ENCODE data around the gene AKNA. TPM values are rescaled to one million over a fixed set of nuclear protein-coding genes. Genes with fewer than 3 reads are reported as not detected.

Gene AKNA
- total and polyA plus RNA-seq, 2 experiments from 2014 or later = 6.6 to 13.8 TPM

DNA sequence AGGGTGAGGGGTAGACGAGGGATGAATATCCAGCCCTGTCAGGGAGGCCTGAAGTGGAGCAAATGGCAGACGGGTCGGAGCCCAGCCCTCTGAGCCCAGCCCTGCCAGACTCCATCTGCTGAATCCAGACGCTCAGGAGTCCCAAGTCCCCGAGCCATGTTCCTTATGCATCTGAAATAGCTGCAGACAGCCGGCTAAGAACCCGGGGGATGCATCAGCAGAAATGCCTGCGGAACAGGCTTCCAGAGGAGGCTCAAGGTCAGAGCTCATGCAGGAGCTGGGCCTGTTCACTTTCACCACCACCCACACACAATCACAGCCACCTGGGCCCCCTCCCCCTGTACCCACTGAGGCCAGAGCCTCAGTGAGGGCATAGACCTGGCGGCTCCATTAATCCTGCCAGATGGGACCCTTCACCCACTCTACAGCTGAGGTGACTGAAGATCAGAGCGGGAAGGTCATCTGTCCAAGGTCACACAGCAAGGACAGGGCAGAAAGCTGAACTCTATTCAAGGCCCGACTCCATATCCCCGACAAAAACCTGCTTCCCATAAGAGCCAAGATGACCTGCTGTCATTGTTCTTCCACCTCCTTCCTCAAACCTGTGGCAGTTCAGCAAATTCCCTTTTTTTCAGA, 24.4 kb upstream of the AKNA start:
- TF ChIP-seq EZH2 (IDR thresholded peaks at IDR 0.05; ENCODE audit: borderline replicate concordance) (no peak), EZH2phosphoT487 (IDR thresholded peaks at IDR 0.05; ENCODE audit: low read depth, severe bottlenecking, unreplicated experiment) (no peak)
- 73% methylated on average over 12 of the region's 12 CpGs for WGBS (ENCODE audit: low lambda C conversion rate, missing lambda C conversion rate)

DNA sequence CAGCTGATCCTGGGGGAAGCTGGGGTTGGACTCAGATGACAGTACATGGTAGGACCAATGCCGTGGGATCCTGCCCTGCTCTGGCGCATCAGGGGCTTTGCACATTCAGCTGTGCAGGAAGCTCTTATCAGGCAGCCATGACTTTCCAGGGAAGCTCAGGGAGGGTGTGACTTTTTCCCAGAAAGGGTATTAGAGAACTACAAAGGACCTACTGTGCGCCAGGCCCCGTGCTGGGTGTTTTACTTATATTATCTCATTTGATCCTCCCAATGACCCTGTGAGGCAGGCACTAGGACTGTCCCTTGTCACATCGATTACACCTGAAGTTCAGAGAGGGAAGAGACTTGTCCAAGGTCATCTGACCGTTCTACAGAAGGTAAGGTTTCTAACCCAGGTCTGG, 23.7 kb upstream of the AKNA start:
- H4K20me1 ChIP-seq (ENCODE audit: insufficient read depth, poor library complexity, severe bottlenecking) = no peaks in the 10 kb centered on the region
- H3K36me3 ChIP-seq (replicated peaks; ENCODE audit: insufficient read depth, low read depth) = no peaks in the 10 kb centered on the region
- H2AFZ ChIP-seq = no peak overlapping the region
- no peak overlapping the region for H3K27ac ChIP-seq
- no peaks in the 10 kb centered on the region for H3K9me2 ChIP-seq (replicated peaks; ENCODE audit: insufficient read depth)
- no peak overlapping the region for H3K4me2 ChIP-seq
- no peak overlapping the region for H3K4me3 ChIP-seq
- peaks cover 2% of the 10 kb centered on the region for H3K4me1 ChIP-seq (ENCODE audit: insufficient read depth)
- TF ChIP-seq EZH2phosphoT487 (IDR thresholded peaks at IDR 0.05; ENCODE audit: low read depth, severe bottlenecking, unreplicated experiment) = no peak
- TF ChIP-seq, protein P1, sequence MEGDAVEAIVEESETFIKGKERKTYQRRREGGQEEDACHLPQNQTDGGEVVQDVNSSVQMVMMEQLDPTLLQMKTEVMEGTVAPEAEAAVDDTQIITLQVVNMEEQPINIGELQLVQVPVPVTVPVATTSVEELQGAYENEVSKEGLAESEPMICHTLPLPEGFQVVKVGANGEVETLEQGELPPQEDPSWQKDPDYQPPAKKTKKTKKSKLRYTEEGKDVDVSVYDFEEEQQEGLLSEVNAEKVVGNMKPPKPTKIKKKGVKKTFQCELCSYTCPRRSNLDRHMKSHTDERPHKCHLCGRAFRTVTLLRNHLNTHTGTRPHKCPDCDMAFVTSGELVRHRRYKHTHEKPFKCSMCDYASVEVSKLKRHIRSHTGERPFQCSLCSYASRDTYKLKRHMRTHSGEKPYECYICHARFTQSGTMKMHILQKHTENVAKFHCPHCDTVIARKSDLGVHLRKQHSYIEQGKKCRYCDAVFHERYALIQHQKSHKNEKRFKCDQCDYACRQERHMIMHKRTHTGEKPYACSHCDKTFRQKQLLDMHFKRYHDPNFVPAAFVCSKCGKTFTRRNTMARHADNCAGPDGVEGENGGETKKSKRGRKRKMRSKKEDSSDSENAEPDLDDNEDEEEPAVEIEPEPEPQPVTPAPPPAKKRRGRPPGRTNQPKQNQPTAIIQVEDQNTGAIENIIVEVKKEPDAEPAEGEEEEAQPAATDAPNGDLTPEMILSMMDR (IDR thresholded peaks at IDR 0.05; ENCODE audit: poor library complexity) = no peak
- no peak for TF ChIP-seq EZH2 (IDR thresholded peaks at IDR 0.05; ENCODE audit: borderline replicate concordance)
- DNase-seq (ENCODE audit: low spot score) = no peak
- no peaks in the 10 kb centered on the region for H3K79me2 ChIP-seq
- H3K9me3 ChIP-seq (ENCODE audit: low read depth) = no peaks in the 10 kb centered on the region
- 92% methylated on average over 6 of the region's 6 CpGs for WGBS (ENCODE audit: low lambda C conversion rate, missing lambda C conversion rate)
- no peaks in the 10 kb centered on the region for H3K27me3 ChIP-seq

More for the DNA sequence above, 24.4 kb upstream of the AKNA start:
- no peaks in the 10 kb centered on the region for H3K36me3 ChIP-seq (replicated peaks; ENCODE audit: insufficient read depth, low read depth)
- no peak overlapping the region for H3K4me3 ChIP-seq
- no peak for DNase-seq (ENCODE audit: low spot score)
- H3K27ac ChIP-seq = no peak overlapping the region
- no peaks in the 10 kb centered on the region for H3K79me2 ChIP-seq
- no peaks in the 10 kb centered on the region for H3K27me3 ChIP-seq
- H2AFZ ChIP-seq = no peak overlapping the region
- H3K9me2 ChIP-seq (replicated peaks; ENCODE audit: insufficient read depth) = no peaks in the 10 kb centered on the region
- H4K20me1 ChIP-seq (ENCODE audit: insufficient read depth, poor library complexity, severe bottlenecking) = no peaks in the 10 kb centered on the region
- no peak overlapping the region for H3K4me2 ChIP-seq
- no peaks in the 10 kb centered on the region for H3K9me3 ChIP-seq (ENCODE audit: low read depth)
- peaks cover 3% of the 10 kb centered on the region for H3K4me1 ChIP-seq (ENCODE audit: insufficient read depth)

DNA sequence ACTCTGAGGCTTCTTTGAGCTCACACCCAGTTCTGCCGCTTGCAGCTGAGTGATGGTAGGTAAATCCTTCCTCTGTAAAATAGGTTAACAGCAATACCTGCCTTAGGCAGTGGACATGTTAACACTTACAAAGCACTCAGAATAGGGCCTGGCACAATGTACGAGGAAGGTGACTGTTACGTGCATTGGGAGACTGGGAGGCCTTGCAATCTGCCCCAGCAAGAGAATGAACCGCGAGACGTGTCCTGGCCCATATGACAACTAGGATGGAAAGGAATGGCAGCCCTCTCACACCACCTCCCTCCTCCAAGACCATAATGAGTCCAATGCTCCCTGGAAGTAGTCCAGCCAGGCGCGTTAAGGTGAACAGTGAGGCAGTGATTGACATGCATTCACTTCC, 23.1 kb upstream of the AKNA start:
- Histone ChIP-seq H3K27ac (no peak overlapping the region), H3K27me3 (no peaks in the 10 kb centered on the region), H3K4me2 (no peak overlapping the region), H3K9me2 (replicated peaks; ENCODE audit: insufficient read depth) (no peaks in the 10 kb centered on the region), H3K4me3 (no peak overlapping the region), H2AFZ (no peak overlapping the region), H3K36me3 (replicated peaks; ENCODE audit: insufficient read depth, low read depth) (no peaks in the 10 kb centered on the region), H3K4me1 (ENCODE audit: insufficient read depth) (peaks cover 2% of the 10 kb centered on the region), H3K9me3 (ENCODE audit: low read depth) (no peaks in the 10 kb centered on the region), H3K79me2 (no peaks in the 10 kb centered on the region), H4K20me1 (ENCODE audit: insufficient read depth, poor library complexity, severe bottlenecking) (no peaks in the 10 kb centered on the region)
- TF ChIP-seq EZH2phosphoT487 (IDR thresholded peaks at IDR 0.05; ENCODE audit: low read depth, severe bottlenecking, unreplicated experiment) (no peak), EZH2 (IDR thresholded peaks at IDR 0.05; ENCODE audit: borderline replicate concordance) (no peak)
- TF ChIP-seq, protein P1 (IDR thresholded peaks at IDR 0.05; ENCODE audit: poor library complexity) = no peak
- 86% methylated on average over 8 of the region's 8 CpGs for WGBS (ENCODE audit: low lambda C conversion rate, missing lambda C conversion rate)
- no peak for DNase-seq (ENCODE audit: low spot score)

DNA sequence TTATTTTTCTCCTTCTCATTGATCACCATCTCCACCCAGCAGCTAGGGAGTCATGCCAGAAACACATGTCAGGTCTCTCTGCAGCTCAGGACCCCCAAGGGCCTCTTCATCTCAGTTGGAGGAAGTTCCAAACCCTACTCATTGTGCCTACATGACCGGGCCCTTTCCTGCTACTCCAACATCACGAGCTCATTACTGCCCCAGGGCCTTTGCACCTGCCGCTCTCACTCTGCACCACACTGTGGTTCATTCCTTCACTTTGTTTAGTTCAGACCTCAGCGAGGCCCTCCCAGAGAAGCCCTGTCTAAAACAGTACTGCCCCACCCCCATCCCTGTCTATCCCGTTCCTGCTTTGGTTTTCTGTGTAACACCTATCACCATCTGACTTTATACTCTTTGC, 22.1 kb upstream of the AKNA start:
- Histone ChIP-seq H3K4me1 (ENCODE audit: insufficient read depth) (peaks cover 2% of the 10 kb centered on the region), H3K9me2 (replicated peaks; ENCODE audit: insufficient read depth) (no peaks in the 10 kb centered on the region), H3K27me3 (no peaks in the 10 kb centered on the region), H2AFZ (no peak overlapping the region), H3K4me2 (no peak overlapping the region), H3K79me2 (no peaks in the 10 kb centered on the region), H3K36me3 (replicated peaks; ENCODE audit: insufficient read depth, low read depth) (no peaks in the 10 kb centered on the region), H3K27ac (no peak overlapping the region), H4K20me1 (ENCODE audit: insufficient read depth, poor library complexity, severe bottlenecking) (no peaks in the 10 kb centered on the region), H3K9me3 (ENCODE audit: low read depth) (no peaks in the 10 kb centered on the region), H3K4me3 (no peak overlapping the region)
- DNase-seq (ENCODE audit: low spot score) = no peak
- TF ChIP-seq EZH2phosphoT487 (IDR thresholded peaks at IDR 0.05; ENCODE audit: low read depth, severe bottlenecking, unreplicated experiment) = no peak
- TF ChIP-seq, protein P1 (IDR thresholded peaks at IDR 0.05; ENCODE audit: poor library complexity) = no peak
- TF ChIP-seq EZH2 (IDR thresholded peaks at IDR 0.05; ENCODE audit: borderline replicate concordance) = no peak
- WGBS (ENCODE audit: low lambda C conversion rate, missing lambda C conversion rate) = 93% methylated on average over 5 of the region's 5 CpGs

Measured in hepatocyte (in vitro differentiated cells).